K562 (cell line): ENCODE data around the gene MMP24OS. TPM values are rescaled to one million over a fixed set of nuclear protein-coding genes. Genes with fewer than 3 reads are reported as not detected.
A peak's percentile ranks its signal among the peaks of the same experiment; 100 is the strongest.

Source experiments
- ATAC-seq: fragments of 200-7000 bp; cut with Tn5 transposase; 3 replicates; pipeline ENCODE4 v1.9.1; 2020; ENCODE audit warnings: moderate library complexity
- BruUV-seq: library from RNA; stranded (reverse); fragments of 400-500 nt; replicated peaks from 2 replicates; lab custom pipeline; 2021; lab: Mats Ljungman, UMichigan
- CTCF ChIA-PET: fragments of 300-600 bp; formaldehyde crosslinking; extraction: SDS; loops from one replicate; lab custom pipeline; 2021; ENCODE audit warnings: low intra/inter-chr PET ratio; lab: Yijun Ruan, JAX
- POLR2A ChIA-PET: fragments of 300-600, 350-650 bp; sonication (Branson Sonifier 250); formaldehyde crosslinking; extraction: SDS; loops from one replicate; lab custom pipeline; 2021; ENCODE audit warnings: antibody characterized with exemption, inconsistent platforms; lab: Yijun Ruan, JAX
- DNase-seq, 4 experiments: peaks; one replicate each; pipeline versions ENCODE4 v3.0.0 to v3.0.0-alpha.2; 2011 to 2018; ENCODE audit warnings: low spot score in 3 of 4, mixed read lengths in 3 of 4; ENCODE audit errors: extremely low read depth in 1 of 4
- FAIRE-seq: peaks from 2 replicates; lab custom pipeline; 2011; peaks lifted over from hg19 to GRCh38; lab: Jason Lieb, UNC
- H2AFZ ChIP-seq: 2 replicates; pipeline ENCODE4 v1.6.0; 2011; ENCODE audit warnings: low read depth, low read length, control low read depth, inconsistent platforms
- H3K27ac ChIP-seq: fragments of 200-600 bp; 3 replicates; pipeline ENCODE4 v1.8.0; 2011; ENCODE audit warnings: low read depth, mild to moderate bottlenecking, control low read depth, inconsistent platforms, low read length, moderate library complexity, mixed read lengths; ENCODE audit errors: extremely low read depth
- H3K27me3 ChIP-seq, 2 experiments: fragments of 300-600 bp in 1 of 2; 2 replicates in 1 of 2; 3 replicates in 1 of 2; pipeline versions ENCODE4 v1.6.0 to v1.8.0; 2011; ENCODE audit warnings: inconsistent platforms in 2 of 2, low read length in 2 of 2, mild to moderate bottlenecking in 1 of 2, mixed read lengths in 1 of 2, moderate library complexity in 1 of 2; ENCODE audit not compliant: control insufficient read depth in 2 of 2, insufficient read depth in 2 of 2
- H3K36me3 ChIP-seq: fragments of 300-600 bp; 3 replicates; pipeline ENCODE4 v1.8.0; 2011; ENCODE audit warnings: mild to moderate bottlenecking, low read length, inconsistent platforms; ENCODE audit not compliant: control insufficient read depth, insufficient read depth
- H3K4me1 ChIP-seq, 2 experiments: fragments of 200-600 bp in 1 of 2; replicated peaks in 1 of 2; 2 replicates in 1 of 2; 3 replicates in 1 of 2; pipeline versions ENCODE4 v1.5.1 to v1.8.0; 2011; ENCODE audit warnings: inconsistent platforms in 2 of 2, low read length in 2 of 2, mild to moderate bottlenecking in 1 of 2, mixed read lengths in 1 of 2, moderate library complexity in 1 of 2; ENCODE audit not compliant: control insufficient read depth in 2 of 2, insufficient read depth in 2 of 2
- H3K4me2 ChIP-seq: 2 replicates; pipeline ENCODE4 v1.6.1; 2011; ENCODE audit warnings: low read length, control low read depth, inconsistent platforms, mixed read lengths; ENCODE audit not compliant: insufficient read depth
- H3K4me3 ChIP-seq: fragments of 200-600 bp; sonication (generic), shearing (Covaris generic); 2 replicates; pipeline ENCODE4 v1.5.1; 2016; ENCODE audit warnings: control low read depth, inconsistent platforms
- H3K79me2 ChIP-seq: fragments of 200-600 bp; 3 replicates; pipeline ENCODE4 v1.8.0; 2011; ENCODE audit warnings: low read length, inconsistent platforms; ENCODE audit not compliant: control insufficient read depth, insufficient read depth
- H3K9ac ChIP-seq, 2 experiments: 2 replicates each; pipeline versions ENCODE4 v1.6.0 to v1.6.1; 2011; ENCODE audit warnings: low read depth in 2 of 2, low read length in 2 of 2, control low read depth in 1 of 2, inconsistent platforms in 1 of 2, mild to moderate bottlenecking in 1 of 2, mixed read lengths in 1 of 2; ENCODE audit not compliant: insufficient read depth in 1 of 2
- H3K9me1 ChIP-seq: one replicate; pipeline ENCODE4 v1.6.0; 2011; ENCODE audit warnings: inconsistent platforms, mild to moderate bottlenecking, low read length, moderate library complexity; ENCODE audit not compliant: control insufficient read depth, insufficient read depth
- H3K9me3 ChIP-seq: replicated peaks from 2 replicates; pipeline ENCODE4 v1.5.1; 2011; ENCODE audit warnings: low read depth, low read length, inconsistent platforms; ENCODE audit not compliant: control insufficient read depth, insufficient read depth
- H4K20me1 ChIP-seq: replicated peaks from 2 replicates; pipeline ENCODE4 v1.6.1; 2011; ENCODE audit warnings: low read length, inconsistent platforms, mixed read lengths; ENCODE audit not compliant: control insufficient read depth, insufficient read depth
- CEBPG ChIP-seq, 3 experiments: fragments of 200-800 bp in 1 of 3; sonication (Bioruptor generic) in 1 of 3; sonication (generic) in 1 of 3; formaldehyde crosslinking in 1 of 3; IDR thresholded peaks in 2 of 3; conservative IDR thresholded peaks in 1 of 3; 2 replicates each; pipeline versions ENCODE4 v1.6.1 to v1.8.0; 2016 to 2022; ENCODE audit warnings: missing compliant biosample characterization in 2 of 3, missing genetic modification characterization in 2 of 3, mild to moderate bottlenecking in 1 of 3, missing genetic modification reagents in 1 of 3
- CREB3L1 ChIP-seq: fragments of 450-650 bp; IDR thresholded peaks from 2 replicates; pipeline ENCODE4 v1.6.1; 2014; ENCODE audit warnings: low read depth, mild to moderate bottlenecking, moderate library complexity, borderline replicate concordance
- DPF2 ChIP-seq: fragments of 450-650 bp; IDR thresholded peaks from 2 replicates; pipeline ENCODE4 v1.6.1; 2016
- MTA3 ChIP-seq: fragments of 450-650 bp; formaldehyde crosslinking; IDR thresholded peaks from 2 replicates; pipeline ENCODE4 v1.6.1; 2017; ENCODE audit warnings: mild to moderate bottlenecking, borderline replicate concordance
- WHSC1 ChIP-seq: IDR thresholded peaks from one replicate; pipeline ENCODE4 v1.6.1; 2012; ENCODE audit warnings: low read length, control low read depth, inconsistent platforms
- ZNF408 ChIP-seq: fragments of 250-450 bp; sonication (Bioruptor Pico); IDR thresholded peaks from 2 replicates; pipeline ENCODE4 v1.4.0; 2020; ENCODE audit warnings: low read depth, mild to moderate bottlenecking, moderate library complexity
- WGBS: fragments of 100-300 bp; shearing (Covaris generic); methylation state at CpG from one replicate; pipeline ENCODE4 v1.1.6; 2016; ENCODE audit warnings: low coverage, mixed read lengths; ENCODE audit not compliant: insufficient coverage; ENCODE audit errors: missing lambda C conversion rate; 5-methylcytosine and 5-hydroxymethylcytosine counted together
- in situ Hi-C: fragments of 300-500 bp; cut with MboI; formaldehyde crosslinking; loops from 4 replicates; pipeline ENCODE4 v1.15.0; 2018; ENCODE audit warnings: inconsistent platforms, mixed read lengths
- intact Hi-C: fragments of 100-400 bp; cut with micrococcal nuclease; formaldehyde crosslinking; loops from 2 replicates; pipeline ENCODE4 v1.14.2; 2022
- polyA plus RNA-seq, 8 experiments: library from polyadenylated mRNA; depleted of rRNA in 4 of 8; stranded (reverse) in 5 of 8; unstranded in 3 of 8; fragments of >200 nt; fragmentation: Nextera tagmentation in 2 of 8; fragmentation: Illumina TruSeq in 1 of 8; extraction: Ambion mirVana in 2 of 8; extraction: Trizol in 1 of 8; gene quantifications; 2 replicates each; pipeline versions ENCODE4 v1.2.1 to v1.2.3, GENCODE V29; 2011 to 2014; ENCODE audit warnings: inconsistent platforms in 1 of 8, missing spikeins in 1 of 8
- total RNA-seq, 7 experiments: library from RNA; depleted of rRNA in 6 of 7; stranded (reverse); fragments of >200 nt in 6 of 7; fragmentation: Illumina TruSeq in 2 of 7; extraction: Trizol in 2 of 7; gene quantifications; 2 replicates each; pipeline versions ENCODE4 v1.2.1 to v1.2.3, GENCODE V29; 2011 to 2021; ENCODE audit warnings: low replicate concordance in 1 of 7
- TF ChIP-seq, protein P1 (sequence below): fragments of 450-650 bp; IDR thresholded peaks from 2 replicates; pipeline ENCODE4 v1.6.1; 2016
- TF ChIP-seq, protein P2 (sequence below): sonication (generic); IDR thresholded peaks from 2 replicates; pipeline ENCODE4 v1.6.1; 2016

Gene MMP24OS
- total and polyA plus RNA-seq, 9 of the 15 experiments (the other 6 are each of a cell fraction or from before 2014, with no cell fraction given): 0.92 to 41.5 (median 11.4) TPM

GRCh38 chr20:35279533-35280174, 1.7 kb upstream of the MMP24OS start:
- ChIA-PET CTCF (no interaction called here), POLR2A (interaction anchor here (0.8 to 1.0 kb wide), 3 partner anchors 10 to 462 kb away, joined by 3 read pairs; partner anchors contain the start of gene RBM39)
- Histone ChIP-seq H3K27ac (no peak overlapping the region), H3K4me2 (no peak overlapping the region), H3K36me3 (peaks cover 77% of the 10 kb centered on the region), H3K9me1 (no peaks in the 10 kb centered on the region), H2AFZ (no peak overlapping the region), H3K9ac (peak overlapping the region in 1 of 2 experiments; percentile 71; a peak in 1 of 4 replicates), H3K79me2 (peaks cover 50% of the 10 kb centered on the region), H4K20me1 (no peaks in the 10 kb centered on the region), H3K4me3 (no peak overlapping the region), H3K27me3 (no peaks in the 10 kb centered on the region), H3K4me1 (peaks cover 13 to 42% of the 10 kb centered on the region in 2 experiments; a peak in 4 of 5 replicates), H3K9me3 (no peaks in the 10 kb centered on the region)
- BruUV-seq: no TSS peak
- ATAC-seq (no peak), FAIRE-seq (no peak), DNase-seq (no peak)
- no peak for TF ChIP-seq WHSC1
- TF ChIP-seq, protein P1, sequence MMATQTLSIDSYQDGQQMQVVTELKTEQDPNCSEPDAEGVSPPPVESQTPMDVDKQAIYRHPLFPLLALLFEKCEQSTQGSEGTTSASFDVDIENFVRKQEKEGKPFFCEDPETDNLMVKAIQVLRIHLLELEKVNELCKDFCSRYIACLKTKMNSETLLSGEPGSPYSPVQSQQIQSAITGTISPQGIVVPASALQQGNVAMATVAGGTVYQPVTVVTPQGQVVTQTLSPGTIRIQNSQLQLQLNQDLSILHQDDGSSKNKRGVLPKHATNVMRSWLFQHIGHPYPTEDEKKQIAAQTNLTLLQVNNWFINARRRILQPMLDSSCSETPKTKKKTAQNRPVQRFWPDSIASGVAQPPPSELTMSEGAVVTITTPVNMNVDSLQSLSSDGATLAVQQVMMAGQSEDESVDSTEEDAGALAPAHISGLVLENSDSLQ: 0 out of 2 replicates have a peak, but pooled peaks have one; percentile 6
- 87% methylated on average over 7 of the region's 7 CpGs for WGBS
- in situ Hi-C loops: no loop called here
- intact Hi-C loops: no loop called here

- Histone ChIP-seq H3K79me2 (peaks cover 44% of the 10 kb centered on the region), H2AFZ (no peak overlapping the region), H3K9ac (peak overlapping the region in 1 of 2 experiments; percentile 6; a peak in 1 of 4 replicates), H3K27ac (no peak overlapping the region), H3K9me1 (no peaks in the 10 kb centered on the region), H3K4me3 (no peak overlapping the region), H3K4me1 (peaks cover 13 to 43% of the 10 kb centered on the region in 2 experiments; a peak in 4 of 5 replicates), H3K36me3 (peaks cover 77% of the 10 kb centered on the region), H3K27me3 (no peaks in the 10 kb centered on the region), H4K20me1 (no peaks in the 10 kb centered on the region), H3K4me2 (no peak overlapping the region), H3K9me3 (no peaks in the 10 kb centered on the region)
- TSS peak; percentile 2 for BruUV-seq
- 79% methylated on average over 4 of the region's 5 CpGs for WGBS
- intact Hi-C loops (no loop called here), in situ Hi-C loops (no loop called here)
- DNase-seq: no peak
- ChIA-PET CTCF (no interaction called here), POLR2A (interaction anchor here (0.6 to 1.0 kb wide), 4 partner anchors 10 to 605 kb away, joined by 3 to 4 read pairs (median 3); no protein-coding TSS in a partner anchor)
- FAIRE-seq: no peak
- no peak for ATAC-seq
- TF ChIP-seq MTA3 (no peak), DPF2 (no peak), CEBPG (CRISPR knock-in tag; IDR thresholded peaks at IDR 0.05) (no peak), CEBPG (tag; conservative IDR thresholded peaks at IDR 0.05 in 1 of 2, IDR thresholded peaks at IDR 0.05 in 1 of 2) (no peak), ZNF408 (CRISPR knock-in tag) (no peak), CREB3L1 (no peak)
- TF ChIP-seq, protein P1: no peak
- TF ChIP-seq, protein P2, sequence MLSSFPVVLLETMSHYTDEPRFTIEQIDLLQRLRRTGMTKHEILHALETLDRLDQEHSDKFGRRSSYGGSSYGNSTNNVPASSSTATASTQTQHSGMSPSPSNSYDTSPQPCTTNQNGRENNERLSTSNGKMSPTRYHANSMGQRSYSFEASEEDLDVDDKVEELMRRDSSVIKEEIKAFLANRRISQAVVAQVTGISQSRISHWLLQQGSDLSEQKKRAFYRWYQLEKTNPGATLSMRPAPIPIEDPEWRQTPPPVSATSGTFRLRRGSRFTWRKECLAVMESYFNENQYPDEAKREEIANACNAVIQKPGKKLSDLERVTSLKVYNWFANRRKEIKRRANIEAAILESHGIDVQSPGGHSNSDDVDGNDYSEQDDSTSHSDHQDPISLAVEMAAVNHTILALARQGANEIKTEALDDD: no peak
These were observed 1.1 kb upstream of the MMP24OS start for GRCh38 chr20:35279040-35279439.
